G401.6 (cell line): Measurements from ENCODE around the gene GMPR.

ENCODE experiments used
- FAIRE-seq: peaks from 2 replicates; lab custom pipeline; 2012; peaks lifted over from hg19 to GRCh38; lab: Jason Lieb, UNC

GMPR gene

DNA sequence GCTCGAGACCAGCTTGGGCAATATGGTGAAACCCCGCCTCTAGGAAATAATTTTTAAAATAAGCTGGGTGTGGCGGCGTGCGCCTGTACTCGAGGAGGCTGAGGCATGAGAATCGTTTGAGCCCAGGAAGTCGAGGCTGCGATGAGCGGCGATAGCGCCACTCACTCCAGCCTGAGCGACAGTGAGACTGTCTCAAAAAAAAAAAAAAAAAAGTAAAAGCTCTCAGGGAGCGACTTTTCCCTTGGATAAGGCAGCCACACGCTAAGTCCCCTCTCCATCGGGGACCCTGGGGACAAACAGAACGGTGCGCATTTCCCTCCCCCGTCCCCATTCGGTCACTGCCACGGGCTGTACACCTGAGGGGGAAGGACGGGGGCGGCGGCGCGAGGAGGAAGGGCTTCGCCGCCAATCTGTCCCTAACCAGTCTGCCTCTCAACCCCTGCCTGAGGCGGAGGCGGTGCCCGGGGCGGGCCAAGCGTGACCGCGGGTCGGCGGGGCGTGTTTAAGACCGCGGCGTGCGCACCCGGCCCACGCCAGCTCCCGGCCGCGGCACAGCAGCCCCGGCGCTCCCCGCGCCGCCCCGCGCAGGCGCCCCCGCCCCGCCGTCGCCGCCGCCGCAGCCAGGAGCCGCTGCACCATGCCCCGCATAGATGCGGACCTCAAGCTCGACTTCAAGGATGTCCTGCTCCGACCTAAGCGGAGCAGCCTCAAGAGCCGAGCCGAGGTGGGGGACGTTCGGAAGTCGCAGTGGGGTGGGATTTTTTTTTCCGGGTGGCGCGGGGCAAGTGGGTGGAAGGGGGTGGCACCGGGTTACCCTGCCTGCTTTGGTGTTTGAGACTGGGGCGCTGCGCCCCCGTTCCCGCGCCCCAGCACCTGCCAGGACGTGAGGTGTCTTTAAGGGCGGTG, at the start of gene GMPR:
TSS of gene GMPR (plus strand) at position 531 of the 906 bp plus-strand sequence. CDS start at position 638, 107 bp downstream.
- FAIRE-seq: no peak

DNA sequence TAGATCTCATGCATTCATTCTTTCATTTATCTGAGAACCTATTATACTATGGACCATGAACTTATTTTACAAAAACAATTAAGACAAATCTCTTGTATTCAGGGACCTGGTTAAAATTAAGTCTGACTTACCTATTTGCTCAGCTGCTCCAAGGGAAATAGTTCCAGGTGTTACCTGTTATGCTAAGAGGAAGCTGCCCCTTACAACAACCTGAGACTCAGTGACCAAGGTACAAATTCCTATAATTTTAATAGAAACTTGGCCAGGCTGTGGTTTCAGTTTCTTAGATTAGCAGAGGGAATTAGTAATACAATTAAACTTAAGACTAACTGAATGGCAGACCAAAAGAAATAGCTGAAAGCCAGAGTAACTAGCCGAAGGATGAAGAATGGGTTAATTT, 48.2 kb upstream of the GMPR start:
- FAIRE-seq: no peak

DNA sequence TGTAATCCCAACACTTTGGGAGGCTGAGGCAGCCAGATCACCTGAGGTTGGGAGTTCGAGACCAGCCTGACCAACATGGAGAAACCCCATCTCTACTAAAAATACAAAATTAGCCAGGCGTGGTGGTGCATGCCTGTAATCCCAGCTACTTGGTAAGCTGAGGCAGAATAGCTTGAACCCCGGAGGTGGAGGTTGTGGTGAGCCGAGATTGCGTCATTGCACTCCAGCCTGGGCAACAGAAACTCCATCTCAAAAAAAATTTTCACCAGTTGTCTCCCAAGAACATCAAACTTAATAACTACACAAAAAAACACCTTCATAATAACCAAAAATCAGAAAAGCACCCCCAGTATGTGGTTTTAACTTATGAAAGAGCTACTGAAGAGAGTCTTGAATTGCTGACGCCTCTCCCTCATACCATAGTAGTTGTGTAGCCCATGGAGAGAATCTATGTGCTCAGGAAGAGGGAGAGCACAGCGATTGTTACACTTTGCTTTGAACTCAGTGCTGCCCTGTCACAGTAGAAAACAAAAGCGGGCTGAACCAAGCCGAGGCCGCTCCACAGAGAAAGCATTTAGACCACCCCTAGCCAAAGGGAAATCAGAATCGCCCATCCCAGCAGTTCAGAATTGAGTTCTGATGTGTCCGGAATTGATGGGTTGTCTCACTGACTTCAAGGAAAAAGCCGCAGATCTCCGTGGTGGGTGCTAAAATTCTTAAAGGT, 42.0 kb upstream of the GMPR start:
- FAIRE-seq: no peak

DNA sequence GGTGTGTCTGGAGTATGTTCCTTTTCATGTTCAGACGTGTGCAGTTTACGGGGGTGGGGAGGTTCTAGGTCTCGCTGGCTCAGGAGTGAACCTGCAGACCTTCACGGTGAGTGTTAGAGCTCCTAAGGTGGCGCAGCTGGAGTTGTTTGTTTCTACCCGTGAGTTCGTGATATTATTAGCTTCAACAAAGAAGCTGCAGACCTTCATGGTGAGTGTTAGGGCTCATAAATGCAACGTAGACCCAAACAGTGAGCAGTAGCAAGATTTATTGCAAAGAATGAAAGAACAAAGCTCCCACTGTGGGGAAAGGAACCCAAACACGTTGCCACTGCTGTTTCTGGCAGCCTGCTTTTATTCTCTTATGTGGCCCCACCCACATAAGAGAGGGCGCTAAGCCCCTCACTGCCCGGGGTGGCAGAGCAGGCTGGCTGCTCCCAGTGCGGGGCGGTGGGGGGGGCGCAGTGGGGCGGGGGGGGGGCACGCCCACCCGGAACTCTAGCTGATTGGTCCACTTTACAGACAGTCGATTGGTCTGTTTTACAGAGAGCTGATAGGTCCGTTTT, 41.3 kb upstream of the GMPR start:
- no peak for FAIRE-seq

DNA sequence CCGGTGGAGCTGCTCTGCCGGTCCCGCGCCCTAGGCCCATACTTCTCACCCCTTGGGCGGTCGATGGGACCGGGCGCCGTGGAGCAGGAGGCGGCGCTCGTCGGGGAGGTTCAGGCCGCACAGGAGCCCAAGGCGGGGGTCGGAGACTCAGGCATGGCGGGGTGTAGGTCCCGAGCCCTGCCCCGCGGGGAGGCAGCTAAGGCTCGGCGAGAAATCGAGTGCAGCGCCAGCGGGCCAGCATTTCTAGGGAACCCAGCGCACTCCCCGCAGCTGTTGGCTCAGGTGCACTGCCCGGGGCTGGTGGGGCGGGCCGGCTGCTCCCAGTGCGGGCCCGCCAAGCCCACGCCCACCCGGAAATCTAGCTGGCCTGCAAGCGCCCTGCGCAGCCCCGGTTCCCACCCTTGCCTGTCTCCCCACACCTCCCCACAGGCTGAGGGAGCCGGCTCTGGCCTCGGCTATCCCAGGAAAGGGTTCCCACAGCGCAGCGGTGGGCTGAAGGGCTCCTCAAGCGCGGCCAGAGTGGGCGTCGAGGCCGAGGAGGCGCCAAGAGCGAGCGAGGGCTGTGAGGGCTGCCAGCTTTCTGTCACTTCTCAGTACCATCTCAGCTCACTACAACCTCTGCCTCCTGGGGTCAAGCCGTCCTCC, 40.2 kb upstream of the GMPR start:
- FAIRE-seq: no peak

DNA sequence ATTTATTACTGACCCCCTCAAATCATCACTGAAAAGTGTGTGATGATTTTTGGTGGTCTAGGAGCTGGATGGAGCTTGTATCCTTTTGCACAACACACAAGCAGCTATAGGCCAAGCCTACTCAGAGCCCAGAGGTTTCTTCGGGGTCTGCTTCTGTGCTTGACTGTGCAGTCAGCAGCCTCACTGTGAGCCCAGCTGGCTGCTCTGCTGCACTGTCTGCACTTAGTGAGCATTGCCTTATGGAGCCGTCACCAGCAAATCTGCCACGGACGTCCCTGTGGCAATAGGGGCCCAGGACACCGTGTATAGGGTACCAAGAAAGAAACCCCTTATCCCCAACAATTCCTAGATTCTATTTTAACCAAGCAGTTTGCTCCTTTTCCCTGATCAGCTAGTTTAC, 38.6 kb upstream of the GMPR start:
- FAIRE-seq: no peak

DNA sequence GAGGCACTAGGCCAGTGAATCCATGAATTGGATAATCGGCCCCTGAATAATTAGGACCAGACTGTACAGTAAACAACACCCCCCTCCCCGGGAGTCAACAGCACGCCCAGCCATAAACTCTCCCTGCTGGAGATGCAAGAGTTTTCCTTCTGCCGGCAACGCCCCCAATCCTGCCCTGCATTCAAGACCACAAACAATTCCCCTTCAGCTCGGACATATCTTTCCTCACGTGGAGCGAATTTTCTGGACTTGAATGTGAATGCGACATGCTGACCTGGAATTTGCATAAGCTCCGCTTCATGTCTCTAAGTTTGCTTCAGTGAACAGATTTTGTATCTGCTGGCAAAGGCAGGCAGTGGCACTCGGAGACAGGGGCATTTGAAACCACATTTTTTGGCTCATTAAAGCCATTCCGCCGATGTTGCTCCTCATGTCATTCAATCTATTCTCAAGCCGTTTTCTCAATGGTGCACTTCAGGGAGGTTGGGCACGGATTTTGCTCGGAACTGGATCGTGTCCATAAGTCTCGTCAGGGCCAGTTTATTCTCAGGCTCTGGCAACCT, 38.0 kb upstream of the GMPR start:
- no peak for FAIRE-seq

DNA sequence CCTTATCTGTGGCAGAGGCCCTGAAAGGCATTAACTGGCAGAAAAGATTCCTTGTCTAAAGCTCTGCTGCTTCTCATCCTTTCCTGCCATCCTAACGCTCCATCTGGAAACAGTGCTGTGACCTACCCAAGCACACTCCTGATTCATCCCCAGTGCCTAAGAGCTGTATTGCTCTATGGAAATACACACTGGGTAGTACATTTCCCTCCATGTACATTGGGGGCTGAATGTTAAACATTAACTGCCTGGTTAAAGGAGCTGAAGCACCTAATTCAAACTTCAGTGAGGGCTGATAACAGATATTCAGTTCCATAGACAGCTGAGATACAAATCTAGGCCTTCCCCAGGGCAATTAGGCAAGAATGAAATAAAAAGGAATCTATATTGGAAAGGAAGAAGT, 36.7 kb upstream of the GMPR start:
- FAIRE-seq: no peak

DNA sequence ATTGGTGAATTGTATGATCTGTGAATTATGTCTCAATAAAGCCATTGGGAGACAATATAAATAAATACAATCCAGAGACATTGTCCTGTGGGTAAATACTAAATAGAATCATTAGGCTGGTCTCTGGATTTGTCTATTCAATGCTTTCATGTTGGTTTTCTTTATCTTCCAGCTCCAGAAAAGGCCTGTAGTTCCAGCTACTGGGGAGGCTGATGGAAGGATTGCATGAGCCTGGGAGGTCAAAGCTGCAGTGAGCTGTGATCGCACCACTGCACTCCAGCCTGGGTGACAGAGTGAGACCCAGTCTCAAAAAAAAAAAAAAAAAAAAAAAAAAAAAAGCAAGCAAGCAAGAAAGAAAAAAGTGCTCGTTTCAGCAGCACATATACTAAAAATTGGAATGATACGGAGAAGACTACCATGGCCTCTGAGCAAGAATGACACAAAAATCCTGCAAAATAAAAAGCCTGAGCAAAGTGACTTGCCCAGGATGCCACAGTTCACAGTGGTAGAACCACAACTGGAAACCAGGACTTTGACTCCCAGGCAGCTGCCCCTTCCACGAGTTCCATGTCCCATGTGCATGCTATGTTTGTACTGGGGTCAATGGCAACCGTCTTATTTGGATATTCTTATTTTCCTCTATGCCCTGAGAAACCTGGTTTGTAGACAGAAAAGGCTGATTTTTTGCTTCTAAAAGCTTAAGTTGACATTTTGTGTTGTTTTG, 33.6 kb upstream of the GMPR start:
- FAIRE-seq: no peak

DNA sequence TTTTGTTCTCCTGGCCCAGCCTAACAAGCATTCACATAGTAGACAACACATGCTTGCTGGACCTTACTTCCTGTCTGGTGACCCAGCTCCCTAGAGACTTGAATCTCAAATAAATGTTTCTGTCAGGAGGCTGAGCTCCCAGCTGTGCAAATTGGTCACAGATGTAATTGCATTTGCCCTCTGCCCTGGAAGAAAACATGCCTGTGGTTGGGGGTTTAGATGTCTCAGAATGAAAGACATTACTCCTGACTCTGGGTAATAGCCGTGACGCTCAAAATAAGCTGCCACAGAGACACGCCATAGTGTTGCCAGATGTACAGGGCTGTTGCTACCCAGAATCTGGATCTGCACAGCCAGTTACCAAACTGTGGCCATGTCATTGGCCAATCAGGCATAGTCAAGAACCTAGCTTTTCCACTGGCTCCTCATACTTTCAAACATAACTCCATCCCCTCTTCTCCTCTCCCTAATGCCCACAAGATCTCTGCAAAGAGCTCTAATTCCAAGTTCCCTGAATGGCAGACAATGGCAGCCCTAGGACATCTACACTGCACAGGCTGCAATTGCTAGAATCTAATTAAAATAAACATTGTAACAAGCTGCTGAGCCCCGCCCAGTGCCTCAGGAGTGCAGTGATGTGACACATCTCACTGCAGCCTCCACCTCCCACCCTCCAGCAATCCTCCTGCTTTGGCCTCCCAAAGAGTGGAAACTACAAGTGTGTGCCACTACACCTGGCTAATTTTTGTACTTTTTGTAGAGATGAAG, 32.8 kb upstream of the GMPR start:
- FAIRE-seq: no peak

DNA sequence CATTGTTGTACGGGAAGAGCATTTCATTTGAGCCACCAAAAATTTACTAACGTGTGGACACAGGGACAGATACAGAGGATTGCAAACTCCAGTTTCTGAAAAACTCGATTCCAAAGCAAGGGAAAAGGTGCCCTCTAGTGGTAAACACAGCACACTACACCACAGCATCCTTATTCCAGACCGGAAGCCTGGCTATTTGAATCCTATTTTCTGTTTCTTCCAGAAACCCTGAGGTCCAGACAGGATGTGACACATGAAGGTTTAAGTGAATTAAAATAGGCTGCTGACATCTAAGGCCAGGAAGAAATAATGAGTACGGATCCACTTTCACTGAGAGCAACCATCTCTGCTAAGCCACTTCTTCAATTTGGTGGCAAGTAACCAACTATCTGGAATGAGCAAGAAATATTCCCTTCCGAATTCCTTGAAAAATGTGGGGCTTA, 31.8 kb upstream of the GMPR start:
- FAIRE-seq: no peak

DNA sequence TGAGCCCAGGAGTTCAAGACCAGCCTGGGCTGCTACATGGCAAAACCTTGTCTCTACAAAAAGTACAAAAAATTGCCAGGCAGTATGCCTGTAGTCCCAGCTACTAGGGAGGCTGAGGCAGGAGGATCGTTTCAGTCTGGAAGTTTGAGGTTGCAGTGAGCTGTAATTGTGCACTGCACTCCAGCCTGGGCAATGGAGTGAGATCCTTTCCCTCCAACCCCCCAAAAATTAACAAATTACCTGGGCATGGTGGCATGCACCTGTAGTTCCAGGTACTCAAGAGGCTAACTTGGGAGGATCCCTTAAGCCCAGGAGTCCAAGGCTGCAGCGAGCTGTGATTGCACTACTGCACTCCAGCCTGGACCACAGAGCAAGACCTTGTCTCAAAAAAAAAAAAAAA, 29.4 kb upstream of the GMPR start:
- FAIRE-seq: no peak

DNA sequence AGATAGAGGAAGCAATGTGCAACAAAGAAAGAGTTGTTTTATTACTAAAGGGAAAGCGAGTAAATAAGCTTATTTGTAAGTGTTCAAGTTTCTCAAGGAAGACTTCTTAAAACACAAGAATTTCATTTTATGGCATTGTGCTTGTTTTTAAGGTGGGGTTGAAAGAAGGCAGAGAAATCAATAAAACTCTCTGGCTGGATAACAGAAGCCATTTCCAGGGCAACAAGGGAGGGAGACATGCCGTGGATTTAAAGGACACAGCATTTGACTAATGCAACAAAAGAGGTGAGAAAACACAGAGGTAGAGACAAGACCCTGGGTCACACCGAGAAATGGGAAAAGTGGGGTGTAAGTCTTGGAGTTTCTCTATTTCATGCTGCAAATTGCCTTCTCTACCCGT, 28.8 kb upstream of the GMPR start:
- no peak for FAIRE-seq

DNA sequence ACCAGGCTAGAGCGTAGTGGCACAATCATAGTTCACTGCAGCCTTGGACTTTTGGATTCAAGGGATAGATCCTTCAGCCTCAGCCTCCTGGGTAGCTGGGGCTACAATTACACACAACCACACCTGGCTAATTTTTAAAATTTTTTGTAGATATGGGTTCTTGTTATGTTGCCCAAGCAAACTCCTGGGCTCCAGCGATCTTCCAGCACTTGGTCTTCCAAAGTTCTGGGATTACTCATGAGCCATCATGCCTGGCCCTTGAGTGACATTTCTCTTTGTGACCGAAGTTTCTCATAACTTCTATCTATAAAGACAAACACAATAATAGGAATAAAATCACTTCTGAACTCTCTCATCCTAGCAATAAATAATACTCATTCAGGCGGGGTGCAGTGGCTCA, 26.1 kb upstream of the GMPR start:
- FAIRE-seq: no peak

DNA sequence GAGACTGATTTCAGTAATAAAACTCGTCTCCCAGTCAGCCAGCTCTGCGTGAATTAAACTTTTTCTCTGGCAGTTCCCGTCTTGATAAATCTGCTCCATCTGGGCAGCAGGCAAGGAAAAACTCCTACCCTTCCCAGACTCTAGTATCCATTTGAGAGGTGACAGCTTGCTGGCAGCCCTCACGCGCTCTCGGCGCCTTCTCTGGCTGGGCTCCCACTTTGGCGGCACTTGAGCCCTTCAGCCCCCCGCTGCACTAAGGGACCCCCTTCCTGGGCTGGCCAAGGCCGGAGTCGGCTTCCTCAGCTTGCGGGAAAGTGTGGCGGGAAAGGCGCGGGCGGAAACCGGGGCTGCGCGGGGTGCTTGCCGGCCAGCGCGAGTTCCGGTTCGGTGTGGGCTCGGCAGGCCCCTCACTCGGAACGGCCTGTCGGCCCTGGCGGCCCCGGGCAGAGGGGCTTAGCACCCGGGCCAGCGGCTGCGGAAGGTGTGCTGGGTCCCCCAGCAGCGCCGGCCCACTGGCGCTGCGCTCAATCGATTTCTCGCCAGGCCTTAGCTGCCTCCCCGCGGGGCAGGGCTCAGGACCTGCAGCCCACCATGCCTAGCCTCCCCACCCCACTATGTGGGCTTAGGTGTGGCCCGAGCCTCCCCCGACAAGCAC, 21.8 kb upstream of the GMPR start:
- FAIRE-seq: no peak

DNA sequence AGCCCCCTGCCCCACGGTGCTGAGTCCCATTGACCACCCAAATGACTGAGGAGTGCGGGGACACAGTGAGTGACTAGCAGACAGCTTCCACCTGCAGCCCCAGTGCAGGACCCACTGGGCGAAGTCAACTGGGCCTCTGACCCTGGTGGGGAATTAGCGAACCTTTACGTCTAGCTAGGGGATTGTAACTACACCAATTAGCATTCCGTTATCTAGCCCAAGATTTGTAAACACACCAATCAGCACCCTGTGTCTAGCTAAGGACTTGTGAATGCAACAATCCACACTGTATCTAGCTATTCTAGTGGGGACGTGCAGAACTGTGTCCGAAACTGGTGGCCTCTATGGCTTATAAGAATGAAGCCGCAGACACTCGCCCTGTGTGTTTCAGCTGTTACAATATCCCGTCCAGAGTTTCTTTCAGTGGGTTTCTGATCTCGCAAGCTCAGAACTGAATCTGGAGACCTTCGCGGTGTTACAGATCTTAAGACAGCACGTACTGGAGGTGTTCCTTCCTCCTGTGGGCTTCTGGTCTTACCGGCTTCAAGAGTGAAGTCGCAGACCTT, 21.1 kb upstream of the GMPR start:
- FAIRE-seq: no peak

DNA sequence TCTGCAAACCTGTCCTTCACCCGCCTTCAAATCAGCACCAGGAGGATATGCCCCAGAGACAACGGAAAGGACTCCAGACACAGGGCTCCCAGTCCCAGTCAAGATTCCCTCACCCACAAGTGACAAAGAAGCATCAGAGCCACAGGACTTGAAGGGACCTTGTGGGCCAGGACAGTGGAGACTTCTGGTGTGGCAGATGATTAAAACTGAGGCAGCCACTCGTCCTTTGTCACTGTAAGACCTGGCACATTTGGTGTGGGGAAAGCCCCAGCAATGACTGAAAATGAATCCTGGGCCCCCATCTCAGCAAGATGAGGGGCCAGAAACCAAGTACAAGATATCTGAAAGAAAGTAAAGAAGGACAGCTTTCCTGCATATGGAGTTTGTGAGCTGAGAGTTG, 15.6 kb upstream of the GMPR start:
- no peak for FAIRE-seq

DNA sequence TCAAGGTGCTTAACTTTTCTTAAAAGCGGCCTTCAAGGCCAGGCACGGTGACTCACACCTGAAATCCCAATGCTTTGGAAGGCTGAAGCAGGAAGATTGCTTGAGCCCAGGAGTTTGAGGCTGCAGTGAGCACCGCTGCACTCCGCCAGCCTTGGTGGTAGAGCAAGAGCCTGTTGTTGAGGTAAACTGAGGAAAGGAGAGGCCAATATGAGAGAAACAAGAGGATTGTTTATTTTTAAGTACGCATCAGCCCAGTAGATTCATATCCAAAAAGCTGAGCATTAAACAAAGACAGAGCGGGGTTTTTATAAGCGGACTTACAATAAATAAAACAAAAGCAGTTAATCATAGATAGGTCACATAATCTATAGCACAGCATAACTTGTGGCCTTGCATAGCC, 15.0 kb upstream of the GMPR start:
- FAIRE-seq: no peak

DNA sequence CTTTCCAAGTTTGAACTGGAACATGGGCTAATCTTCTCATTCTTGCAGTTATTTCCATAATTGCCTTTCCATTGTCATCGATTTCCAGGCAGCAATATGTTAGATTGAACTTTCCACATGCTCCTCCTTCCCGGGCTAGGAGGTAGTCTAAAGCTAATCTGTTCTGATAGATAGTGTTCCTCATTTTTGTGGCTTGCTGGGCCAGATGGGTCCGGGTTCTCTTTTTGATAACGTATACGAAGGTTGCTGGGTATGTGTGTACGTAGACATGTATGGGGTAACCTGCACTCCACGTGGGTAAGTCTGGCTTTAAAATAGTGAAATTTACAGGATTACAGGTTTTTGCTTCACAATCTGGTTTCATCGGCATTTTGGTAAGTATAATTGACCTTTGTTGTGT, 14.0 kb upstream of the GMPR start:
- FAIRE-seq: no peak
